Bronchial epithelial cell (primary cell): ENCODE measurements around the gene LRMDA. TPM values are rescaled to one million over a fixed set of nuclear protein-coding genes. Genes with fewer than 3 reads are reported as not detected.

Experiments used
- DNase-seq: peaks from one replicate; pipeline ENCODE4 v3.0.0-alpha.2; 2010; ENCODE audit warnings: low read depth
- FAIRE-seq: peaks from 2 replicates; lab custom pipeline; 2011; peaks lifted over from hg19 to GRCh38; lab: Jason Lieb, UNC
- H3K27me3 ChIP-seq: 2 replicates; pipeline ENCODE4 v1.5.1; 2011; ENCODE audit warnings: low read length; ENCODE audit not compliant: control insufficient read depth, insufficient read depth
- H3K36me3 ChIP-seq: 2 replicates; pipeline ENCODE4 v1.5.1; 2011; ENCODE audit warnings: low read length; ENCODE audit not compliant: control insufficient read depth, insufficient read depth
- H3K4me3 ChIP-seq: 2 replicates; pipeline ENCODE4 v1.5.1; 2011; ENCODE audit warnings: mild to moderate bottlenecking, low read depth, low read length, control low read depth
- CTCF ChIP-seq: IDR thresholded peaks from 2 replicates; pipeline ENCODE4 v1.5.1; 2011; ENCODE audit warnings: mild to moderate bottlenecking, moderate library complexity, low read length, control low read depth, inconsistent platforms; ENCODE audit not compliant: insufficient read depth, severe bottlenecking
- total RNA-seq: library from RNA; depleted of rRNA; stranded (reverse); fragments of >200 nt; gene quantifications from 2 replicates; pipeline ENCODE4 v1.2.1, GENCODE V29; 2014

LRMDA gene
- total RNA-seq, 1 donor from 2014 or later: 1.6 TPM

- no peaks in the 10 kb centered on the region for H3K36me3 ChIP-seq
- FAIRE-seq: no peak
- DNase-seq: no peak
- no peak overlapping the region for H3K4me3 ChIP-seq
- H3K27me3 ChIP-seq: no peaks in the 10 kb centered on the region
- no peak for TF ChIP-seq CTCF
Measured at GRCh38 chr10:76184647-76185046, 753.2 kb downstream of the LRMDA start.

- DNase-seq (no peak), FAIRE-seq (no peak)
- Histone ChIP-seq H3K36me3 (no peaks in the 10 kb centered on the region), H3K27me3 (no peaks in the 10 kb centered on the region), H3K4me3 (no peak overlapping the region)
- no peak for TF ChIP-seq CTCF
Measured at GRCh38 chr10:76185471-76186301, 754.3 kb downstream of the LRMDA start.

GRCh38 chr10:76188216-76188615, 756.8 kb downstream of the LRMDA start:
- H3K36me3 ChIP-seq: no peaks in the 10 kb centered on the region
- DNase-seq (no peak), FAIRE-seq (no peak)
- no peak for TF ChIP-seq CTCF
- no peak overlapping the region for H3K4me3 ChIP-seq
- H3K27me3 ChIP-seq: no peaks in the 10 kb centered on the region

GRCh38 chr10:76190634-76191270, 759.3 kb downstream of the LRMDA start:
- DNase-seq (no peak), FAIRE-seq (no peak)
- no peak for TF ChIP-seq CTCF
- Histone ChIP-seq H3K27me3 (no peaks in the 10 kb centered on the region), H3K4me3 (no peak overlapping the region), H3K36me3 (no peaks in the 10 kb centered on the region)

- Histone ChIP-seq H3K4me3 (no peak overlapping the region), H3K27me3 (no peaks in the 10 kb centered on the region), H3K36me3 (no peaks in the 10 kb centered on the region)
- no peak for TF ChIP-seq CTCF
- FAIRE-seq: no peak
- DNase-seq: no peak
Measured at GRCh38 chr10:76191336-76191735, 759.9 kb downstream of the LRMDA start.
